GM23248 (cell line): Measurements from ENCODE around the gene DDX43. TPM values are rescaled to one million over a fixed set of nuclear protein-coding genes. Genes with fewer than 3 reads are reported as not detected.
"Not testable (repeated sequence)": the region's sequence is repeated elsewhere in the genome, so short reads cannot be mapped to it uniquely, and the experiment has no call there.

ENCODE experiments used
- DNase-seq: peaks from one replicate; pipeline ENCODE4 v3.0.0-alpha.2; 2015
- H2AFZ ChIP-seq: fragments of 200-600 bp; sonication (generic); 2 replicates; pipeline ENCODE4 v1.6.1; 2016; ENCODE audit warnings: antibody characterized with exemption
- H3F3A ChIP-seq: fragments of 200-600 bp; sonication (generic); 2 replicates; pipeline ENCODE4 v1.6.1; 2016; ENCODE audit warnings: mild to moderate bottlenecking, antibody characterized with exemption, mixed run types; ENCODE audit not compliant: insufficient read depth
- H3K27ac ChIP-seq: fragments of 200-600 bp; sonication (generic); 2 replicates; pipeline ENCODE4 v1.5.1; 2016; ENCODE audit warnings: mild to moderate bottlenecking
- H3K27me3 ChIP-seq: fragments of 200-600 bp; sonication (generic); replicated peaks from 2 replicates; pipeline ENCODE4 v1.6.1; 2016; ENCODE audit warnings: mild to moderate bottlenecking; ENCODE audit not compliant: insufficient read depth
- H3K36me3 ChIP-seq: fragments of 200-600 bp; sonication (generic); 2 replicates; pipeline ENCODE4 v1.6.1; 2016; ENCODE audit warnings: low read depth, mild to moderate bottlenecking
- H3K4me1 ChIP-seq: fragments of 200-600 bp; sonication (generic); 2 replicates; pipeline ENCODE4 v1.6.1; 2016; ENCODE audit warnings: mild to moderate bottlenecking; ENCODE audit not compliant: insufficient read depth
- H3K4me2 ChIP-seq: fragments of 200-600 bp; sonication (generic); one replicate; pipeline ENCODE4 v1.6.1; 2016; ENCODE audit warnings: mild to moderate bottlenecking; ENCODE audit not compliant: unreplicated experiment
- H3K4me3 ChIP-seq: fragments of 200-600 bp; sonication (generic); 2 replicates; pipeline ENCODE4 v1.5.1; 2016; ENCODE audit warnings: mild to moderate bottlenecking
- H3K79me2 ChIP-seq: fragments of 200-600 bp; sonication (generic); 2 replicates; pipeline ENCODE4 v1.6.1; 2016; ENCODE audit warnings: mild to moderate bottlenecking; ENCODE audit not compliant: insufficient read depth
- H3K9ac ChIP-seq: fragments of 200-600 bp; sonication (generic); 2 replicates; pipeline ENCODE4 v1.6.1; 2016; ENCODE audit warnings: mild to moderate bottlenecking
- H3K9me2 ChIP-seq: fragments of 200-600 bp; sonication (generic); 2 replicates; pipeline ENCODE4 v1.6.1; 2016; ENCODE audit warnings: mixed run types, mild to moderate bottlenecking, moderate library complexity; ENCODE audit not compliant: insufficient read depth
- H3K9me3 ChIP-seq: fragments of 200-600 bp; sonication (generic); one replicate; pipeline ENCODE4 v1.6.1; 2017; ENCODE audit warnings: low read depth
- H4K20me1 ChIP-seq: fragments of 200-600 bp; sonication (generic); 2 replicates; pipeline ENCODE4 v1.6.0; 2016; ENCODE audit not compliant: insufficient read depth
- EZH2 ChIP-seq: fragments of 200-600 bp; sonication (generic); IDR thresholded peaks from 2 replicates; pipeline ENCODE4 v1.6.1; 2018; ENCODE audit warnings: antibody characterized with exemption, mild to moderate bottlenecking; ENCODE audit not compliant: insufficient read depth, poor library complexity, severe bottlenecking
- EZH2phosphoT487 ChIP-seq: fragments of 200-600 bp; sonication (generic); IDR thresholded peaks from 2 replicates; pipeline ENCODE4 v1.6.1; 2018; ENCODE audit warnings: antibody characterized with exemption, moderate library complexity, mild to moderate bottlenecking, low read depth; ENCODE audit not compliant: insufficient read depth
- WGBS, 2 experiments: methylation state at CpG; one replicate each; pipeline ENCODE4 v1.1.6; 2015 to 2017; ENCODE audit warnings: low lambda C conversion rate in 2 of 2, low coverage in 1 of 2; ENCODE audit errors: missing lambda C conversion rate in 2 of 2; 5-methylcytosine and 5-hydroxymethylcytosine counted together
- in situ Hi-C: fragments of 300-500 bp; cut with MboI; formaldehyde crosslinking; loops from 2 replicates; pipeline ENCODE4 v1.15.0; 2020
- polyA plus RNA-seq: library from polyadenylated mRNA; unstranded; fragments of >200 nt; fragmentation: Nextera tagmentation; extraction: Ambion mirVana; gene quantifications from 2 replicates; pipeline ENCODE4 v1.2.1, GENCODE V29; 2016
- total RNA-seq: library from RNA; depleted of rRNA; stranded (reverse); fragments of >200 nt; shearing (Covaris generic); gene quantifications from 2 replicates; pipeline ENCODE4 v1.2.3, GENCODE V29; 2014

Gene DDX43
- total and polyA plus RNA-seq, 2 experiments from 2014 or later: 0.11 to 0.38 TPM

- Histone ChIP-seq H3K79me2 (no peaks in the 10 kb centered on the region), H3F3A (no peaks in the 10 kb centered on the region), H3K4me3 (no peak within 1 kb of the TSS), H3K4me1 (no peaks in the 10 kb centered on the region), H3K36me3 (no peaks in the 10 kb centered on the region), H3K27me3 (0 out of 2 replicates have a peak, but pooled peaks cover 5% of the 10 kb centered on the region), H3K9me2 (no peaks in the 10 kb centered on the region), H2AFZ (no peak within 1 kb of the TSS), H4K20me1 (no peaks in the 10 kb centered on the region), H3K27ac (no peak within 1 kb of the TSS), H3K9me3 (no peaks in the 10 kb centered on the region), H3K4me2 (no peak within 1 kb of the TSS), H3K9ac (no peak within 1 kb of the TSS)
- TF ChIP-seq EZH2 (no peak), EZH2phosphoT487 (no peak)
- DNase-seq: no peak
- WGBS, 2 experiments: 91 to 93% methylated on average over 35 to 36 of the region's 36 CpGs
- in situ Hi-C loops: no loop called here
These were observed 25.1 kb upstream of the DDX43 start, which contains the start of gene OOEP for GRCh38 chr6:73369563-73369962. Gene OOEP (minus strand): TSS chr6:73369897. CDS start chr6:73369792, 105 bp downstream.

DNA sequence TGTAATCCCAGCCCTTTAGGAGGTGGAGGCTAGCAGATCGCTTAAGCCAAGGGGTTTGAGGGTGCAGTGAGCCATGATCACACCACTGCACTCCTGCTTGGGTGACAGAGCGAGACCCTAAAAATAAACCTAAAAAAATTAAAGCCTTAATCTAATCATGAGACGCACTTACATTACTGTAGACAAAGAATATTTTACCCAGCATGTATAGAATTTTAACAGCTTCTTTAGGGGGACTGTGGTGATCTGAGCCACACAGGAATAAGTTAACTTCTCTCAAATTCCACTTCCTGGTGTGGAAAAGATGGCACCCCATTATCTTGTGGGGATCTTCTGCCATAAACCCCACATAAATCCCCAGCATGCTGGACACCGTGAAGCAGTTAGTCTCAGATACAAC lies 22.6 kb upstream of the DDX43 start:
- Histone ChIP-seq H3F3A (no peaks in the 10 kb centered on the region), H3K36me3 (no peaks in the 10 kb centered on the region), H3K4me3 (no peak overlapping the region), H3K9ac (no peak overlapping the region), H3K27me3 (0 out of 2 replicates have a peak, but pooled peaks cover 5% of the 10 kb centered on the region), H3K4me2 (no peak overlapping the region), H3K79me2 (no peaks in the 10 kb centered on the region), H3K4me1 (no peaks in the 10 kb centered on the region), H3K9me2 (no peaks in the 10 kb centered on the region), H3K9me3 (no peaks in the 10 kb centered on the region), H3K27ac (no peak overlapping the region), H4K20me1 (no peaks in the 10 kb centered on the region), H2AFZ (no peak overlapping the region)
- 71 to 78% methylated on average over 4 of the region's 4 CpGs for WGBS, 2 experiments
- DNase-seq: no peak
- in situ Hi-C loops: no loop called here
- no peak for TF ChIP-seq EZH2phosphoT487
- no peak for TF ChIP-seq EZH2

- H3K9me3 ChIP-seq: no peaks in the 10 kb centered on the region
- no peak for TF ChIP-seq EZH2phosphoT487
- TF ChIP-seq EZH2: no peak
- H3K79me2 ChIP-seq: no peaks in the 10 kb centered on the region
- H3K4me1 ChIP-seq: no peaks in the 10 kb centered on the region
- H2AFZ ChIP-seq: no peak overlapping the region
- 66 to 72% methylated on average over 10 of the region's 10 CpGs for WGBS, 2 experiments
- in situ Hi-C loops: no loop called here
- H3K27ac ChIP-seq: no peak overlapping the region
- H3K27me3 ChIP-seq: 0 out of 2 replicates have a peak, but pooled peaks cover 5% of the 10 kb centered on the region
- H4K20me1 ChIP-seq: no peaks in the 10 kb centered on the region
- H3F3A ChIP-seq: no peaks in the 10 kb centered on the region
- no peak overlapping the region for H3K4me2 ChIP-seq
- no peak for DNase-seq
- no peaks in the 10 kb centered on the region for H3K9me2 ChIP-seq
- H3K4me3 ChIP-seq: no peak overlapping the region
- H3K9ac ChIP-seq: no peak overlapping the region
- H3K36me3 ChIP-seq: no peaks in the 10 kb centered on the region
These were observed 22.1 kb upstream of the DDX43 start for GRCh38 chr6:73372516-73372915.

- no peaks in the 10 kb centered on the region for H3K9me2 ChIP-seq
- no peaks in the 10 kb centered on the region for H3K36me3 ChIP-seq
- no peaks in the 10 kb centered on the region for H3K27me3 ChIP-seq
- H4K20me1 ChIP-seq: no peaks in the 10 kb centered on the region
- in situ Hi-C loops: no loop called here
- no peaks in the 10 kb centered on the region for H3K9me3 ChIP-seq
- no peaks in the 10 kb centered on the region for H3K4me1 ChIP-seq
- no peak overlapping the region for H3K27ac ChIP-seq
- 45 to 76% methylated on average over 1 of the region's 1 CpG for WGBS, 2 experiments
- H3K4me2 ChIP-seq: no peak overlapping the region
- DNase-seq: no peak
- H3K4me3 ChIP-seq: no peak overlapping the region
- no peaks in the 10 kb centered on the region for H3F3A ChIP-seq
- TF ChIP-seq EZH2 (no peak), EZH2phosphoT487 (no peak)
- H2AFZ ChIP-seq: no peak overlapping the region
- H3K9ac ChIP-seq: no peak overlapping the region
- H3K79me2 ChIP-seq: no peaks in the 10 kb centered on the region
These were observed 19.4 kb upstream of the DDX43 start for GRCh38 chr6:73375216-73375615.

DNA sequence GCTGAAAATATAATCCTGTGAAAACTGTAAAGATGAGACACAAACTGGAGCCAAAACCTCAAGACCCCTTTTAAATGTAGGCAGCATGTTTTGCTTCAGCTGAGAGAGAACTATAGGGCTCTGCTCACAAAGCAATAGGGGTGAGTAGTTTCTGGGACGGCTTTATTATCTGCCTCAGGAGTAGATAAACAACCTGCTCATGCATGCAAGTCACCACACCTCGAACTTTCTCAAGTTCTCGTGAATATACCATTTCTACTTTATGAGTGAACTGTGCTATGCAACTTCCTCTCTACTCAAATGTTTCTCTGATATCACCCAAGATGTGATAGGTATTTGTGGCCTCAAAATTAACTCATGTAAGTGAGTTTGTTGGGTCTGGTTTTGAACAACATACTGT lies 17.4 kb upstream of the DDX43 start:
- Histone ChIP-seq H4K20me1 (no peaks in the 10 kb centered on the region), H3K79me2 (no peaks in the 10 kb centered on the region), H3K27me3 (no peaks in the 10 kb centered on the region), H2AFZ (no peak overlapping the region), H3K4me1 (no peaks in the 10 kb centered on the region), H3K9ac (no peak overlapping the region), H3F3A (no peaks in the 10 kb centered on the region), H3K27ac (no peak overlapping the region), H3K9me2 (no peaks in the 10 kb centered on the region), H3K36me3 (no peaks in the 10 kb centered on the region), H3K4me3 (no peak overlapping the region), H3K9me3 (no peaks in the 10 kb centered on the region), H3K4me2 (no peak overlapping the region)
- in situ Hi-C loops: no loop called here
- WGBS, 2 experiments: 31 to 34% methylated on average over 3 of the region's 3 CpGs
- TF ChIP-seq EZH2phosphoT487 (no peak), EZH2 (no peak)
- no peak for DNase-seq

GRCh38 chr6:73381531-73381930 lies 13.1 kb upstream of the DDX43 start:
- H3K4me1 ChIP-seq, H3K4me3 ChIP-seq, H3K4me2 ChIP-seq, H3K27me3 ChIP-seq, H4K20me1 ChIP-seq, H3K9me3 ChIP-seq, H3K36me3 ChIP-seq, H3K27ac ChIP-seq, H3K9me2 ChIP-seq, H3F3A ChIP-seq, DNase-seq, H2AFZ ChIP-seq, H3K9ac ChIP-seq, in situ Hi-C loops, H3K79me2 ChIP-seq: not testable (repeated sequence)
- 73 to 80% methylated on average over 10 of the region's 10 CpGs for WGBS, 2 experiments
